PC-3 (cell line): Measurements from ENCODE around the gene TBC1D25. TPM values are rescaled to one million over a fixed set of nuclear protein-coding genes. Genes with fewer than 3 reads are reported as not detected.

ENCODE experiments used
- ATAC-seq: fragments of 200-7000 bp; cut with Tn5 transposase; 2 replicates; pipeline ENCODE4 v1.9.1; 2020; ENCODE audit warnings: mild to moderate bottlenecking, moderate library complexity
- BruUV-seq: library from RNA; stranded (reverse); fragments of 400-500 nt; replicated peaks from 2 replicates; lab custom pipeline; 2021; lab: Mats Ljungman, UMichigan
- CTCF ChIA-PET: fragments of 300-600 bp; sonication (Branson Sonifier 250); formaldehyde crosslinking; loops from one replicate; lab custom pipeline; 2022; ENCODE audit warnings: antibody characterized with exemption; lab: Charles Lee
- POLR2A ChIA-PET: fragments of 300-600 bp; sonication (Branson Sonifier 250); formaldehyde crosslinking; loops from one replicate; lab custom pipeline; 2022; ENCODE audit warnings: antibody characterized with exemption; ENCODE audit not compliant: unreplicated experiment; lab: Charles Lee
- DNase-seq: peaks from one replicate; pipeline ENCODE4 v3.0.0-alpha.2; 2015
- H2AFZ ChIP-seq: fragments of 300-600 bp; sonication (generic); 2 replicates; pipeline ENCODE4 v1.6.0; 2016; ENCODE audit warnings: antibody characterized with exemption, low read length
- H3F3A ChIP-seq: fragments of 300-600 bp; sonication (generic); one replicate; pipeline ENCODE4 v1.6.0; 2017; ENCODE audit warnings: antibody characterized with exemption, low read length, control low read depth, mild to moderate bottlenecking; ENCODE audit not compliant: unreplicated experiment
- H3K27ac ChIP-seq: fragments of 300-600 bp; sonication (generic); 2 replicates; pipeline ENCODE4 v1.5.1; 2016; ENCODE audit warnings: mild to moderate bottlenecking, low read length
- H3K27me3 ChIP-seq: fragments of 300-600 bp; sonication (generic); 2 replicates; pipeline ENCODE4 v1.6.1; 2016; ENCODE audit warnings: low read length, mixed read lengths
- H3K36me3 ChIP-seq: fragments of 300-600 bp; sonication (generic); 2 replicates; pipeline ENCODE4 v1.6.1; 2016; ENCODE audit warnings: low read depth, mixed run types, low read length, mixed read lengths
- H3K4me1 ChIP-seq: fragments of 300-600 bp; sonication (generic); 2 replicates; pipeline ENCODE4 v1.5.1; 2016; ENCODE audit warnings: low read length; ENCODE audit not compliant: insufficient read depth
- H3K4me2 ChIP-seq: fragments of 300-600 bp; sonication (generic); 2 replicates; pipeline ENCODE4 v1.6.0; 2016; ENCODE audit warnings: low read length
- H3K4me3 ChIP-seq: fragments of 300-600 bp; sonication (generic); 2 replicates; pipeline ENCODE4 v1.5.1; 2016; ENCODE audit warnings: mild to moderate bottlenecking, low read length, mixed read lengths
- H3K79me2 ChIP-seq: fragments of 300-600 bp; sonication (generic); 2 replicates; pipeline ENCODE4 v1.6.1; 2017; ENCODE audit warnings: low read length, mixed read lengths
- H3K9ac ChIP-seq: fragments of 300-600 bp; sonication (generic); 2 replicates; pipeline ENCODE4 v1.6.0; 2016; ENCODE audit warnings: mild to moderate bottlenecking, low read length
- H3K9me2 ChIP-seq: fragments of 300-600 bp; sonication (generic); replicated peaks from 2 replicates; pipeline ENCODE4 v1.6.1; 2016; ENCODE audit warnings: mixed run types, low read length, mixed read lengths
- H3K9me3 ChIP-seq: fragments of 300-600 bp; sonication (generic); 2 replicates; pipeline ENCODE4 v1.6.1; 2016; ENCODE audit warnings: low read length, mixed read lengths
- H4K20me1 ChIP-seq: fragments of 300-600 bp; sonication (generic); 2 replicates; pipeline ENCODE4 v1.6.1; 2016; ENCODE audit warnings: low read length, mixed read lengths
- EZH2 ChIP-seq: fragments of 300-600 bp; sonication (generic); IDR thresholded peaks from one replicate; pipeline ENCODE4 v1.6.1; 2017; ENCODE audit warnings: antibody characterized with exemption, mild to moderate bottlenecking, low read length; ENCODE audit not compliant: unreplicated experiment
- EZH2phosphoT487 ChIP-seq: fragments of 300-600 bp; sonication (generic); IDR thresholded peaks from 2 replicates; pipeline ENCODE4 v1.6.1; 2018; ENCODE audit warnings: mild to moderate bottlenecking, antibody characterized with exemption, low read length, borderline replicate concordance
- intact Hi-C: fragments of 100-400 bp; cut with micrococcal nuclease; formaldehyde crosslinking; loops from 2 replicates; pipeline ENCODE4 v1.9.0; 2023
- total RNA-seq: library from RNA; depleted of rRNA; stranded (reverse); fragments of >200 nt; gene quantifications from 2 replicates; pipeline ENCODE4 v1.2.3, GENCODE V29; 2014
- TF ChIP-seq, protein P1 (sequence below): fragments of 300-600 bp; sonication (generic); conservative IDR thresholded peaks from 2 replicates; pipeline ENCODE4 v1.5.1; 2017; ENCODE audit warnings: antibody characterized with exemption, low read depth, mild to moderate bottlenecking, low read length

The TBC1D25 gene
- total RNA-seq, 1 experiment from 2014 or later: 11.3 TPM

DNA sequence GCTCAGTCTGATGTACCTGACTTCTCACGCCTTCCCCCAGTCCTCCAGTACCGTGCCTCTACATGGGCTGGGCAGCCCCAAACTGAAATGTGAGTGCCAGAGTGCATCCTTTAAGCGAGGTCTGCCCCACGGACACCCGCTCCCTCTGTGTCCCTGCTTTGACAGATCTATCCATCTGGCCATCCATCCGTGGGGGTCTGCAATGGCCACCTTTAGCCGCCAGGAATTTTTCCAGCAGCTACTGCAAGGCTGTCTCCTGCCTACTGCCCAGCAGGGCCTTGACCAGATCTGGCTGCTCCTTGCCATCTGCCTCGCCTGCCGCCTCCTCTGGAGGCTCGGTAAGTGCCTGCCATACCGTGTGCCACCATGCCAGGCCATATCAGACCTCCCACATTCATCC lies 29.9 kb upstream of the TBC1D25 start:
- no peaks in the 10 kb centered on the region for H3K9me3 ChIP-seq
- intact Hi-C loops: no loop called here
- no peaks in the 10 kb centered on the region for H3F3A ChIP-seq
- no peak for ATAC-seq
- no peaks in the 10 kb centered on the region for H3K9me2 ChIP-seq
- H3K4me3 ChIP-seq: peak overlapping the region; percentile 83
- H3K36me3 ChIP-seq: no peaks in the 10 kb centered on the region
- no peak overlapping the region for H3K27ac ChIP-seq
- ChIA-PET CTCF (no interaction called here), POLR2A (no interaction called here)
- no TSS peak for BruUV-seq
- peaks cover 19% of the 10 kb centered on the region; the same call in 1 of the 2 replicates for H3K79me2 ChIP-seq
- no peak for DNase-seq
- TF ChIP-seq EZH2 (no peak), EZH2phosphoT487 (no peak)
- TF ChIP-seq, protein P1, sequence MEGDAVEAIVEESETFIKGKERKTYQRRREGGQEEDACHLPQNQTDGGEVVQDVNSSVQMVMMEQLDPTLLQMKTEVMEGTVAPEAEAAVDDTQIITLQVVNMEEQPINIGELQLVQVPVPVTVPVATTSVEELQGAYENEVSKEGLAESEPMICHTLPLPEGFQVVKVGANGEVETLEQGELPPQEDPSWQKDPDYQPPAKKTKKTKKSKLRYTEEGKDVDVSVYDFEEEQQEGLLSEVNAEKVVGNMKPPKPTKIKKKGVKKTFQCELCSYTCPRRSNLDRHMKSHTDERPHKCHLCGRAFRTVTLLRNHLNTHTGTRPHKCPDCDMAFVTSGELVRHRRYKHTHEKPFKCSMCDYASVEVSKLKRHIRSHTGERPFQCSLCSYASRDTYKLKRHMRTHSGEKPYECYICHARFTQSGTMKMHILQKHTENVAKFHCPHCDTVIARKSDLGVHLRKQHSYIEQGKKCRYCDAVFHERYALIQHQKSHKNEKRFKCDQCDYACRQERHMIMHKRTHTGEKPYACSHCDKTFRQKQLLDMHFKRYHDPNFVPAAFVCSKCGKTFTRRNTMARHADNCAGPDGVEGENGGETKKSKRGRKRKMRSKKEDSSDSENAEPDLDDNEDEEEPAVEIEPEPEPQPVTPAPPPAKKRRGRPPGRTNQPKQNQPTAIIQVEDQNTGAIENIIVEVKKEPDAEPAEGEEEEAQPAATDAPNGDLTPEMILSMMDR: no peak
- H3K4me2 ChIP-seq: peak overlapping the region; percentile 88
- peak overlapping the region; percentile 79 for H3K9ac ChIP-seq
- peaks cover 11% of the 10 kb centered on the region; the same call in 1 of the 2 replicates for H3K4me1 ChIP-seq
- H4K20me1 ChIP-seq: no peaks in the 10 kb centered on the region
- no peaks in the 10 kb centered on the region for H3K27me3 ChIP-seq
- no peak overlapping the region for H2AFZ ChIP-seq

DNA sequence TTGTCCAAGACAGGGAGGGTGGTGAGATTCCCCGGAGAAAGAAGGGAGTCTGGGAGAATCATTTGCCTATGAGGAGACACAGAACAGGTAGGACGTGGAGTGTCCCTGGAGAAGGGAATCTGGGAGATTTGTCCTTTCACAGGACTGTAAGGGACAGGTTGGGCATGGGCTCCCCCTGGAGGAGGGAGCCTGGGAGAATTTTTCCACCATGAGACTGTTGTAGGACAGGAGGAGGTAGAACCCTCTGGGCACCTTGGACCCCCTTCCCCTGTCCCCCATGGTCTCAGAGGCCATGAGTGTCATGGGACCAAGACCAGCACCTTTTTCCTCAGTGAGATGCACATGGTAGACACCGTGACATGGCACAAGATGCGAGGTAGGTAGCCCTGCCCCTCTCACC lies 28.0 kb upstream of the TBC1D25 start:
- Histone ChIP-seq H2AFZ (no peak overlapping the region), H3K9me2 (no peaks in the 10 kb centered on the region), H3K4me2 (no peak overlapping the region), H4K20me1 (no peaks in the 10 kb centered on the region), H3K27me3 (no peaks in the 10 kb centered on the region), H3K9me3 (no peaks in the 10 kb centered on the region), H3K9ac (no peak overlapping the region), H3F3A (no peaks in the 10 kb centered on the region), H3K4me1 (peaks cover 11% of the 10 kb centered on the region; the same call in 1 of the 2 replicates), H3K79me2 (peaks cover 19% of the 10 kb centered on the region; the same call in 1 of the 2 replicates), H3K27ac (no peak overlapping the region), H3K4me3 (no peak overlapping the region), H3K36me3 (no peaks in the 10 kb centered on the region)
- ChIA-PET CTCF (no interaction called here), POLR2A (no interaction called here)
- intact Hi-C loops: loop anchor here (1.0 kb wide), 2 partner anchors 37 to 428 kb away; no protein-coding TSS in a partner anchor
- ATAC-seq: peak; percentile 37; the same call in 1 of the 2 replicates
- TF ChIP-seq EZH2phosphoT487: no peak
- TF ChIP-seq, protein P1: peak; percentile 67
- TF ChIP-seq EZH2: no peak
- BruUV-seq: no TSS peak
- peak; percentile 69 for DNase-seq

DNA sequence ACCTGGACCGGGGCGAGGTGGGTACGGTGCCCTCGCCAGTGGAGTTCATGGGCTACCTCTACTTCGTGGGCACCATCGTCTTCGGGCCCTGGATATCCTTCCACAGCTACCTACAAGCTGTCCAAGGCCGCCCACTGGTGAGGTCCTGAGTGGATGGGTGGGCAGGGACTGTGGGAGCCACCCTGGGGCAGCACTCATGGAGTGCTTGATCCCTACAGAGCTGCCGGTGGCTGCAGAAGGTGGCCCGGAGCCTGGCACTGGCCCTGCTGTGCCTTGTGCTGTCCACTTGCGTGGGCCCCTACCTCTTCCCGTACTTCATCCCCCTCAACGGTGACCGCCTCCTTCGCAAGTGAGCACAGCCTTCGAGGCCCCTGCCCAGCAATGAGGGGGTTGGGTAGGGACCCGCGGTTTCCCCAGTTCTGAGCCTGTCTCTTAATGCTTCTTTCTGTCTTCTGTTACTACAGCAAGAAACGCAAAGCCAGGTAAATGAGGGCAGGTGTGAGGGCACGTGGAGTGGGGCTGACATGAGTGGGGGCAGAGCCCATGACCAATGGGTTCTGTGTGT lies 27.1 kb upstream of the TBC1D25 start:
- BruUV-seq: no TSS peak
- POLR2A ChIA-PET: no interaction called here
- Histone ChIP-seq H3K4me3 (no peak overlapping the region), H3F3A (no peaks in the 10 kb centered on the region), H3K4me2 (no peak overlapping the region), H3K9me2 (no peaks in the 10 kb centered on the region), H3K36me3 (no peaks in the 10 kb centered on the region), H3K27me3 (no peaks in the 10 kb centered on the region), H4K20me1 (no peaks in the 10 kb centered on the region), H2AFZ (no peak overlapping the region), H3K9ac (no peak overlapping the region), H3K27ac (no peak overlapping the region), H3K4me1 (peaks cover 11% of the 10 kb centered on the region; the same call in 1 of the 2 replicates), H3K9me3 (no peaks in the 10 kb centered on the region), H3K79me2 (peaks cover 19% of the 10 kb centered on the region; the same call in 1 of the 2 replicates)
- no peak for TF ChIP-seq EZH2
- TF ChIP-seq, protein P1: no peak
- no peak for TF ChIP-seq EZH2phosphoT487
- CTCF ChIA-PET: no interaction called here
- DNase-seq (no peak), ATAC-seq (no peak)
- intact Hi-C loops: no loop called here
